ENCODE results near the gene UBE2D2.
A peak's percentile ranks its signal among the peaks of the same experiment; 100 is the strongest.
"Not testable (repeated sequence)": the region's sequence is repeated elsewhere in the genome, so short reads cannot be mapped to it uniquely, and the experiment has no call there.

The UBE2D2 gene

DNA sequence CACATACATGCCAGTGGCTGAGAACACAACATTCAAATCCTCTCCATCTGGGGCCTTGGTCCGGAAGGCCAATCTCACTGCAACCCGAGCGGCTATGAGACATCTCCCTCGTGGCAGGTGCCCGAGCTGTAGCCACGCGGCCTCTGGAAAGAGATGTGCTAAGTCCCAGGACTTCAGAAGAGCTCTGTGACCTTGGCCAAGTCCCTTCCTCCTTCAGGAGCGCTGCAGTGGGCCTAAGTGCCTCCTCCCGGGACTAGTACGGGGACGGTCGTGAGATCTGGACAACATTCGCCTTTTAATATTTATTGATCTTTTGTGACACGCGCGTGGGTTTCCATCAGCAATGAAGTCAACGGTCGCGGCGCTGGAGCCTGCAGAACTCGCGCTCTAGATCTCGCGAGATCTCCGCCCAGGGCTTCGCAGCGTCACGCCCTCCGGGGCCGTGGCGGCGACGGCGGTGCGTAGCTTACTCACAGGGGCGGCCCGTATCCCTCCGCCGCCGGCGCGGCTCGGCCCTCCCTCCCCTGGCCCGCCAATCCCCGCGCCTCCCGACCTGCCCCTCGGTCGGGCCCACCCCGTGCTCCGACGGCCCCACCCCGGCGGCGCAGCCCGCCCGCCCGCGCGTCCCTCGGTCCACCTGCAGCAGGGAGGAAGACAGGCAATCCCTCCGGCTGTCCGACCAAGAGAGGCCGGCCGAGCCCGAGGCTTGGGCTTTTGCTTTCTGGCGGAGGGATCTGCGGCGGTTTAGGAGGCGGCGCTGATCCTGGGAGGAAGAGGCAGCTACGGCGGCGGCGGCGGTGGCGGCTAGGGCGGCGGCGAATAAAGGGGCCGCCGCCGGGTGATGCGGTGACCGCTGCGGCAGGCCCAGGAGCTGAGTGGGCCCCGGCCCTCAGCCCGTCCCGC is at the start of gene UBE2D2:
UBE2D2 (plus strand) TSS at position 588 of the 903 bp plus-strand sequence. CDS start 453 bp downstream, outside the sequence.
- peak; percentile 95 for DNase-seq
- in situ Hi-C loops (cut with HindIII; ENCODE audit: low pct_ligation_motif_present, low pct_unique_long_range_greater_than_20kb, low sequenced_read_pairs) = no loop called here

DNA sequence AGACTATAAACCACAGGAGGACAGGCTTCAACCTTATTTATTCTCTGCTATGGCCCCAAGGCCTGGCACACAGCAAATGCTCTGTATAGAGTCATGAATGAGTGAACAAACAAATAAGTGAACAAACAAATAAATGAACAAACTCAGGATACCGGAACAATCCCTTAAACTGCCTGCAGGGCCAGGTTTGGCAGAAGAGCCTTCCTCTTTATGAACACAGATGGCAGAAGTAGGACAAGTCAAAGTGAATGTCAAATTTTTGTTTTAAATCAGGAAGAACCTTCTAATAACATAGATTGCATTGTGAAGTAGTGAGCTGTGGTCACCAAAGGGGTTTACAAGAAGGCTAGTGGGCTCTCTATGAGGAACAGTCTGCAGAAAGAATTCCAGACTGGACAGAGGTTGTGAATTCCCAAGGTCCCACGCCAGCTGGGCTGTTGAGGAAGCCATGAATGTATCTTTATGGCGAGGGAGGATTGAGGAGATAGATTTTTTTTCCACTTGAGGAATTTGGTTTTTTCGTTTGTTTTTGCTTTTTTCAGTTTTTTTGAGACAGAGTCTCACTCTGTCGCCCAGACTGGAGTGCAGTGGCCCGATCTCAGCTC is 48.3 kb upstream of the UBE2D2 start:
- in situ Hi-C loops (cut with HindIII; ENCODE audit: low pct_ligation_motif_present, low pct_unique_long_range_greater_than_20kb, low sequenced_read_pairs) = no loop called here
- DNase-seq = no peak

DNA sequence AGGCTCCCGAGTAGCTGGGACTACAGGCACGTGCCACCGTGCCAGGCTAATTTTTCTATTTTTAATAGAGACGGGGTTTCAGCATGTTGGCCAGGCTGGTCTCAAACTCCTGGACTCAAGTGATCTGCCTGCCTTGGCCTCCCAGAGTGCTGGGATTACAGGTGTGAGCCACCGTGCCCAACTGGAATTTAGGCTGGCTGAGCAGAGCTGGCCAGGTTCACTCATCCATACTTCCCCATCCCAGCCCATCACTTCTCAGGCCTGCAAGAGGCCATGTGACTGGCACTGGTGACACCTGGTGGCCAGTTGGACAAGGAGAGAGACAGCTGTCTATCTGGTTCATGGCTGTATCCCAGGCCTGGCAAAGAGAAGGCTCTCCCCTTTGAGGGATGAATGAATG is 47.7 kb upstream of the UBE2D2 start:
- in situ Hi-C loops (cut with HindIII; ENCODE audit: low pct_ligation_motif_present, low pct_unique_long_range_greater_than_20kb, low sequenced_read_pairs) = not testable (repeated sequence)
- peak; percentile 79 for DNase-seq

DNA sequence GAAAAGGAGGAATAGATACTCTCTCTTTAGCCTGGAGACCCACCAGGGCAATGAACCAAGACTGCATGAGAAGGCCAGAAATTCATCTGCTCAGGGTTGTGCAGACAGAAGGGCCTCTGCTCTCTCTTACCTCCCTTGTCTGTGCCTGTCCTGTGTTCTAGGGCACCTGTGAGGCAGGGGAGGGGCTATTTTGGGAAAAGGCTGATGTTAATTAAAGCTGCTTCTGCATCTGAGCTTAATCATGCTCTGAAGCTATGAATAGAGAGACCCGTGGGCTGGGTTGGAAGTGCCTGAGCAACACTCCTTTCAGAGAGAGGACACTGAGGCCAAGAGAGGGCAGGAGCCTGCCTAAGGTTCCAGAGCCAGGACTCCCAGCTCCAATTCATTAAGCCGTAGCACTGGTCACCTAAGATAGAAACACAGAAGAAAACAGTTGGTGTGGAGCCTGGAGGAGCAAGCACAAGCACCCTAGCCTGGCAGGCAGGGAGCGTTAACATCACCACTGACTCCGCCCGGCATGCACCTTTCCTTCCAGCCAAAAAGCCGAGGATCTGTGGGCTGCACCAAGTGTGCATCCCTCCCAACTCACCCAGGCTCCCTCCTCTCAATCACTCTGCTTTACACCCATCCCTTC is 47.2 kb upstream of the UBE2D2 start:
- in situ Hi-C loops (cut with HindIII; ENCODE audit: low pct_ligation_motif_present, low pct_unique_long_range_greater_than_20kb, low sequenced_read_pairs) = no loop called here
- no peak for DNase-seq

- DNase-seq = no peak
- in situ Hi-C loops (cut with HindIII; ENCODE audit: low pct_ligation_motif_present, low pct_unique_long_range_greater_than_20kb, low sequenced_read_pairs) = no loop called here
These were observed 46.7 kb upstream of the UBE2D2 start for GRCh38 chr5:139514486-139514856.

DNA sequence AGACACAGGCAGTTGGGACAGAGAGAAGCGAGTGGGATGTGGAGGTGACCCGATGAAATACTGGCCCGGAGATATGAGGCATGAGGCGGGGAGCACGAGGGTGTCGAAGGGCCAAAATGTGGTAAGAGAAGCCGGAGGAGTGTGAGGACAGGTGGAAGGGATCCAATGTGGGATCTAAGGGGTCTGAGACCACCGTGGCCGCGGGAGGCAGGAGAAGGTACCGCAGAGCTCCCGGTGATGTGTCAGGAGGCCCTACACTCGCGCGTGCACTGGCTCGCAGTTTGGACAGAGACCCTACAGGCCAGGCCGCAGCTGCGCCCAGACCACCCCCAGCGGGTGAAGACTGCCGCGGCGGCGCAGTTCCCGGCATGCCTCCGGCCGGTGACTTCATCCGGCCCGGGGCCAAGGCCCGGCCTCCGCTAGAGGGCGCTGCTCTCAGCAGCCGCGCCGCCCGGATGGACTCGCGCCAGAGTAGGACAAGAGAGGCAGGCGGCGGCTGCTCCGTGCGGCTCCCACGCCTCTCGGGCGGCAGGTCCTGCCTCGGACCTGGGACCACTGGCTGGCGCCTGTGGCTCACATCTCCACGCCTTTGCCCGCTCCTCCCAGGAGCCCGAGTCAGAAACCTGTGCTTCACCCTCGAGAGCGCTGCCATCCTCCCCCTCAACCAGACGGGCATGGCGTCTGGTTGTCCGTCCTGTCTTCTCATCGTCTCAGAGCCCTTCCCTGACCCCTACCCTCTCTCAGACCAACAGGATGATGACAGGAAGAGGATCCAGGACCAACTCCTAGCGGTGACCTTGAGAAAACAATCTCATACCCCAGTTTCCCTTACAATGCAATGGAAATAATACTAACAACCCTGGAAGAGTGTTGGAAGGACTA is 43.2 kb upstream of the UBE2D2 start:
- in situ Hi-C loops (cut with HindIII; ENCODE audit: low pct_ligation_motif_present, low pct_unique_long_range_greater_than_20kb, low sequenced_read_pairs) = no loop called here
- DNase-seq = peak; percentile 82

DNA sequence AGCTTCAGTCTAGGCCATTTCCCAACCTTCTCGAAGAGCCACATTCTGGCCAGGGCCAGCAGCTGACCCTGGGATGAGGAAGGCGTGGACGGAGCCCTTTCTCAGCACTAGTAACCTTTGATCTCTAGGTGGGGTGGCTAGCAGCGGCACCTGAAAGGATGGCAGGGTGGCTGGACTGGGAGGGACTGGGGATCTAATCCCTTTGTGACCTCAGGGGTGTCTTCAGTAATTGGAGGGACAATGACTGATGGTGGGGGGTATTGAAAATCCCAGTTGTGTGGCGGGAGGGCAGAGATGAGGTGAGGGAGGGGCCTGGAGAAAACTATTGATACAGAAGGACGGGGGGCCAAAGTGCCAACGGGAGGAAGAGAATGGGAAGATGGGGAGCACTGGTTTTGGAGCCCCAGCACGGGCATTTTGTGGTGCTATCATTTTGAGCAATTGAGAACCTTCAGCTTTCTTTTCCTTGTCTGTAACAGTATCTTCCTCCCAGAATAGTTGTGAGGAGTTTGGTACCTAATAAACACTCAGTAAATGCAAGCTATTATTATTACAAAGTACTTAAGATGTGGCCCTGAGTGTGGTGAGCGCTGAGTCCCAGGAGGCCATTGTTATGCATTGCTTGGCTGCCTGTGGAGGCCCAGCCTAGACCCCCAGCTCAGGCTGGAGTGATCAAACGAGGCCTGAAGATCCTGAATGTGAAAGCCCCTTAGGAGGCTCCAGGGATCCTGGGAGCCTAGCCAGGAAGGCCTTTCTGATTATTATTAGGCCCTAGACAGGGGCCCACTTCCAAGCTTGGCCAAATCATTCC is 37.3 kb upstream of the UBE2D2 start:
- in situ Hi-C loops (cut with HindIII; ENCODE audit: low pct_ligation_motif_present, low pct_unique_long_range_greater_than_20kb, low sequenced_read_pairs) = no loop called here
- DNase-seq = no peak

DNA sequence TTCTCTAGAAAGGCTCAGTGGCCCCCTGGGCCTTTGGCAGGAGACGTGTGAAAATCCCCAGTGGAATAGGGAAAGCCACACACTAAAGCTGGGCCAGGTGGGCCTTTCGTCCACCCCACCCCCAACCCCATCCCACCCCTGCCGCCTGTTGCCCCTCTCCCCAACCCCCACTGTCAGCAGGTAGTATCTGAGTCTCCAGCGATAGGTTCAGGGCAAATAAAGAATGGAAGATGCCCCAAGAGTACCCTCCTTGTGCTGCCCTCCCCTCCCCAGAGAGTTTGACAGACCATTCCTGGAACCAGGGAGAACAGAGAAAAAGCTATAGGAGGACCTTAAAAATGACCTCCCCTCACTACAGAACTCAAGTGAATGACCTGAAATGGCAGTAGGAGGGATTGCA is 36.7 kb upstream of the UBE2D2 start:
- no peak for DNase-seq
- in situ Hi-C loops (cut with HindIII; ENCODE audit: low pct_ligation_motif_present, low pct_unique_long_range_greater_than_20kb, low sequenced_read_pairs) = no loop called here

DNA sequence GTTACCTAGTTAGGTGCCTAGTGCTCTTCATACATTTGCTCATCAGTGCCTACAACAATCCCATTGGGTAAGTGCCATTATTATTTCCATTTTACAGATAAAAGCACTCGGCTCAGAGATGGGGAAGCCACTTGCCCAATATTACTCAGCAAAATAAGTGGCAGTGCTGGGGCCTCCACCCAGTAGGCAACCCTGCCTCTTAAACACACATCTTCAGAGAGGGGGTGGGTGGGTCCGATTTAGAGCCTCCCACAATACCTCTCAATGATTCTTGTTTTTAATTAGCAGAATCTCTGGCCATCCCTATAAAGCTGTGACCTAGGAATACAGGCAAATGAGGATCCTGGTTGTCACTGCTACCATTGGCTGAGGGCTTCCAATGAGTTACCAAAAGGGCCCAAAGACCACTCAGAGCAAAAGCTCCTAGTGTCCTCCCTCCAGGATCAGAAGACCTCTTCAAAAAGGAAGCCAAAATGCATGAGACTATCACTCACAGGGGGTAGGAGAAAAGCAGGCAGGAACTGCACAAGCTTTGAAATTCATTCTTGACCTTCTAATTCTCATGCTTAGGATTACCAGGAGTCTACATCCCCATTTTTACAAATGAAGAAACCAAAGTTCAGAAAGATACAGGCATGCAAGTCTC is 36.1 kb upstream of the UBE2D2 start:
- in situ Hi-C loops (cut with HindIII; ENCODE audit: low pct_ligation_motif_present, low pct_unique_long_range_greater_than_20kb, low sequenced_read_pairs) = no loop called here

DNA sequence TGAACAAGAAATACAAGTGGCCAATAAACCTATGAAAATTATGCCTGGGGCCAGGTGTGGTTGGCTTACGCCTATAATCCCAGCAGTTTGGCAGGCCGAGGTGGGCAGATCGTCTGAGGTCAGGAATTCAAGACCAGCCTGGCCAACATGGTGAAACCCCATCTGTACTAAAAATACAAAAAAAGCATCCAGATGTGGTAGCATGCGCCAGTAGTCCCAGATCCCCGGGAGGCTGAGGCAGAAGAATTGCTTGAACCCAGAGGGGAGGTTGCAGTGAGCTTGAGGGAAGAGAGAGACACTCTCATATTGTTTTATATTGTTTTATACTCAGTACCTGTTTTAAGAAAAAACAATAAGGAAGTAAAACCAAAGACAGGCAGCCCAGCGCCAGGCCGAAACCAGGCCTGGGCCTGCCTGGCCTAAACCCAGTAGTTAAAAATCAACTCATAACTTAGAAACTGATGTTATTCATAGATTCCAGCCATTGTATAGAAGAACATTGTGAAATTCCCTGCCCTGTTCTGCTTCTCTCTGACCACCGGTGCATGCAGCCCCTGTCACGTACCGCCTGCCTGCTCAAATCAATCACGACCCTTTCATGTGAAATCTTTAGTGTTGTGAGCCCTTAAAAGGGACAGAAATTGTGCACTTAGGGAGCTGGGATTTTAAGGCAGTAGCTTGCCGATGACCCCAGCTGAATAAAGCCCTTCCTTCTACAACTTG is 35.4 kb upstream of the UBE2D2 start:
- DNase-seq; in situ Hi-C loops (cut with HindIII; ENCODE audit: low pct_ligation_motif_present, low pct_unique_long_range_greater_than_20kb, low sequenced_read_pairs): not testable (repeated sequence)

More for the DNA sequence above, 36.1 kb upstream of the UBE2D2 start:
- DNase-seq = no peak

DNA sequence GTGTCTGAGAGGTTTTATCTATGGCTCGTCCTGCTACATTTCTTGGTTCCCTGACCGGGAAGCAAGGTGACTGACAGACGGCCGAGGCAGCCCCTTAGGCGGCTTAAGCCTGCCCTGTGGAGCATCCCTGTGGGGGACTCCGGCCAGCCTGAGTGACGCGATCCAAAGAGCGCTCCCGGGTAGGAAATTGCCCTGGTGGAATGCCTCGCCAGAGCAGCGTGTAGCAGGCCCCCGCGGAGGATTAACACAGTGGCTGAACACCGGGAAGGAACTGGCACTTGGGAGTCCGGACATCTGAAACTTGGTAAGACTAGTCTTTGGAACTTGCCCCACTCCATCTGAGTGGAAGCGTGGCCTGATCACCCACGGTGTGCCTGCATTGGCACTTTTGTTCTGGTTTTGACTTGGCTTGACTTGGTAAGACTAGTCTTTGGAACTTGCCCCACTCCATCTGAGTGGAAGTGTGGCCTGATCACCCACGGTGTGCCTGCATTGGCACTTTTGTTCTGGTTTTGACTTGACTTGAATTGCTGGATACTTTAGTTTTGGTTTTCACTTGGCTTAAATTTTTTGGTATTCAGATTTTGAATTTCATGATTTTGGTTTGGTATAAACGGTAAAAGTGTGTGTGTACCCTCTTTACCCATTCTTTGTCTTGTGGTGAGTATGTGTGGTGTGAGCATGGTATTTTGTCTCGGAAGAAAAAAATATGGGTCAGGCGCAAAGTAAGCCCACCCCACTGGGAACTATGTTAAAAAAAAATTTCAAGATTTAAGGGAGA is 34.6 kb upstream of the UBE2D2 start:
- in situ Hi-C loops (cut with HindIII; ENCODE audit: low pct_ligation_motif_present, low pct_unique_long_range_greater_than_20kb, low sequenced_read_pairs); DNase-seq: not testable (repeated sequence)

GRCh38 chr5:139527090-139527470 is 34.1 kb upstream of the UBE2D2 start:
- in situ Hi-C loops (cut with HindIII; ENCODE audit: low pct_ligation_motif_present, low pct_unique_long_range_greater_than_20kb, low sequenced_read_pairs); DNase-seq: not testable (repeated sequence)

DNA sequence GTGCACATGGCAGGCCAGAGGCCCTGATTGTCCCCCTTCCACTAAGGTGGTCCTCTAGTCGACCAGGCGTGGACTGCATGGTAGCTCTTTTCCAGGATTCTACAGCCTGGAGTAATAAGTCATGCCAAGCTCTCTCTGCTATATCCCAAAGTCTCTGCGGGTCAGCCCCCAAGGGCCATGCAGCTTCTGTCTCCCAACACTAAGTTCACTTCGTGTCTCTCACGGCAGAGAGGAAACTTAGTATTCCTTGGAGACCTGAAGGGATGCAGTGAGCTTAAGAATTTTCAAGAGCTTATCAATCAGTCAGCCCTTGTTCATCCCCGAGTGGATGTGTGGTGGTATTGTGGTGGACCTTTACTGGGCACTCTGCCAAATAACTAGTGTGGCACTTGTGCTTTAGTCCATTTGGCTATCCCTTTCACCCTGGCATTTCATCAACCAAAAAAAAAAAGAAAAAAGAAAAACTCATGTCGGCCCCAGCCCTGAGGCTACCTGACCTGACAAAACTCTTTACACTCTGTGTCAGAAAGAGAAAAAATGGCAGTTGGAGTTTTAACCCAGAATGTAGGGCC is 33.2 kb upstream of the UBE2D2 start:
- DNase-seq; in situ Hi-C loops (cut with HindIII; ENCODE audit: low pct_ligation_motif_present, low pct_unique_long_range_greater_than_20kb, low sequenced_read_pairs): not testable (repeated sequence)

GRCh38 chr5:139528695-139529094 is 32.4 kb upstream of the UBE2D2 start:
- in situ Hi-C loops (cut with HindIII; ENCODE audit: low pct_ligation_motif_present, low pct_unique_long_range_greater_than_20kb, low sequenced_read_pairs); DNase-seq: not testable (repeated sequence)

GRCh38 chr5:139530079-139530478 is 31.1 kb upstream of the UBE2D2 start:
- DNase-seq; in situ Hi-C loops (cut with HindIII; ENCODE audit: low pct_ligation_motif_present, low pct_unique_long_range_greater_than_20kb, low sequenced_read_pairs): not testable (repeated sequence)

DNA sequence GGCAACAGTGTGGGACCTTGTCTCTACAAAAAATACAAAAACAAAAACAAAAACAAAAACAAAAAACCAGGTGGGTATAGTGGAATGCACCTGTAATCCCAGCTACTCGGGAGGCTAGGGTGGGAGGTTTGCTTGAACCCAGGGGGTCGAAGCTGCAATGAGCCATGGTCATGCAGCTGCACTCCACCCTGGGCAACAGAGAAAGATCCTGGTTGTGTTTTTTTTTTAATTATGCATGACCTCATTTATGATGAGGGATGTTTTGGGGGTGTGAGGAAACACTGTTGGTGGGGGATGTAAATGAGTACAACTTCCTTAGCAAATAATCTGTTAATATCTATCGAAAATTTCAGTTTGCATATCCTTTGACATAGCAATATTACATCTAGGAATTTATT is 29.4 kb upstream of the UBE2D2 start:
- no peak for DNase-seq
- in situ Hi-C loops (cut with HindIII; ENCODE audit: low pct_ligation_motif_present, low pct_unique_long_range_greater_than_20kb, low sequenced_read_pairs) = no loop called here
